Left lung (tissue), 10 donors: ENCODE measurements around the gene CAPN11. TPM values are rescaled to one million over a fixed set of nuclear protein-coding genes. Genes with fewer than 3 reads are reported as not detected.
A peak's percentile ranks its signal among the peaks of the same experiment; 100 is the strongest.

ENCODE experiments used
- ATAC-seq: fragments of 200-7000 bp; cut with Tn5 transposase; one replicate; pipeline ENCODE4 v1.9.1; 2020; ENCODE audit warnings: moderate library complexity
- DNase-seq, 4 donors: peaks; one replicate each; pipeline ENCODE4 v3.0.0-alpha.2; 2013 to 2020
- H3K27ac ChIP-seq, 2 donors: fragments of 200-600 bp; sonication (generic) in 1 of 2; one replicate each; pipeline versions ENCODE4 v1.5.0 to v1.8.0; 2020 to 2021
- H3K27me3 ChIP-seq, 2 donors: fragments of 200-600 bp; sonication (generic) in 1 of 2; one replicate each; pipeline versions ENCODE4 v1.5.0 to v1.8.0; 2020 to 2021
- H3K36me3 ChIP-seq, 2 donors: fragments of 200-600 bp; sonication (generic) in 1 of 2; one replicate each; pipeline versions ENCODE4 v1.5.0 to v1.8.0; 2020 to 2021
- H3K4me1 ChIP-seq, 2 donors: fragments of 200-600 bp; one replicate each; pipeline ENCODE4 v1.8.0; 2021
- H3K4me3 ChIP-seq, 2 donors: fragments of 200-600 bp; sonication (generic) in 1 of 2; one replicate each; pipeline versions ENCODE4 v1.5.0 to v1.8.0; 2020 to 2021; ENCODE audit warnings: mild to moderate bottlenecking in 1 of 2
- H3K9me3 ChIP-seq, 2 donors: fragments of 200-600 bp; sonication (generic) in 1 of 2; one replicate each; pipeline versions ENCODE4 v1.5.0 to v1.8.0; 2020 to 2021
- CTCF ChIP-seq, 2 donors: fragments of 200-600 bp; sonication (generic) in 1 of 2; IDR thresholded peaks; one replicate each; pipeline versions ENCODE4 v1.5.0 to v1.8.0; 2021; ENCODE audit warnings: antibody characterized with exemption in 2 of 2
- intact Hi-C, 2 donors: fragments of 100-400 bp; cut with DNase I; formaldehyde crosslinking; loops; one replicate each; pipeline versions ENCODE4 v1.11.2 to v1.14.2; 2022
- polyA plus RNA-seq, 6 donors: library from polyadenylated mRNA; unstranded; fragments of 120-200 nt; gene quantifications; one replicate each; pipeline ENCODE4 v1.2.1, GENCODE V29; 2013; ENCODE audit not compliant: insufficient read length in 6 of 6
- total RNA-seq, 2 donors: library from RNA; stranded (reverse); fragmentation: NEBNext Ultra II Directional; extraction: Animal tissue kit (Norgen Biotek cat#: 25700); gene quantifications; one replicate each; pipeline ENCODE4 v1.2.1, GENCODE V29; 2021
- donor health status: DM: no; HTN: yes; CAD: no.
- donor health status: DM: no; HTN: no; CAD: no.

CAPN11 gene
- total and polyA plus RNA-seq, 8 donors = 0.10 to 0.29 (median 0.23) TPM; not detected in 1

- Histone ChIP-seq H3K36me3 (peaks cover 0 to 92% of the 10 kb centered on the region in 2 donors), H3K27ac (peak overlapping the region in 1 of 2 donors; percentile 39)
- peak; percentile 39 for ATAC-seq
Measured at GRCh38 chr6:44111434-44112417, 46.9 kb upstream of the CAPN11 start.

GRCh38 chr6:44113414-44113813 lies 45.2 kb upstream of the CAPN11 start:
- peaks cover 6 to 15% of the 10 kb centered on the region in 2 donors for H3K4me1 ChIP-seq
- no peaks in the 10 kb centered on the region for H3K27me3 ChIP-seq
- peaks cover 0 to 77% of the 10 kb centered on the region in 2 donors for H3K36me3 ChIP-seq
- no peak for TF ChIP-seq CTCF (IDR thresholded peaks at IDR 0.05)
- H3K27ac ChIP-seq = no peak overlapping the region
- intact Hi-C loops = no loop called here
- DNase-seq (no peak), ATAC-seq (no peak)
- no peak overlapping the region for H3K4me3 ChIP-seq
- no peaks in the 10 kb centered on the region for H3K9me3 ChIP-seq

More at GRCh38 chr6:44111434-44112417, 46.9 kb upstream of the CAPN11 start:
- peaks cover 6 to 8% of the 10 kb centered on the region in 2 donors for H3K4me1 ChIP-seq
- no peak for DNase-seq
- no peaks in the 10 kb centered on the region for H3K27me3 ChIP-seq
- intact Hi-C loops = no loop called here
- H3K9me3 ChIP-seq = no peaks in the 10 kb centered on the region
- no peak for TF ChIP-seq CTCF (IDR thresholded peaks at IDR 0.05)
- no peak overlapping the region for H3K4me3 ChIP-seq

- no peak for TF ChIP-seq CTCF (IDR thresholded peaks at IDR 0.05)
- Histone ChIP-seq H3K27ac (peak overlapping the region; percentile 38 to 81), H3K4me3 (no peak overlapping the region), H3K36me3 (peaks cover 0 to 54% of the 10 kb centered on the region in 2 donors), H3K4me1 (peaks cover 24 to 29% of the 10 kb centered on the region in 2 donors), H3K9me3 (no peaks in the 10 kb centered on the region), H3K27me3 (no peaks in the 10 kb centered on the region)
- intact Hi-C loops = no loop called here
- ATAC-seq (no peak), DNase-seq (no peak)
Measured at GRCh38 chr6:44115866-44116265, 42.8 kb upstream of the CAPN11 start.

GRCh38 chr6:44116641-44117382 lies 41.8 kb upstream of the CAPN11 start:
- no peak for TF ChIP-seq CTCF (IDR thresholded peaks at IDR 0.05)
- no peaks in the 10 kb centered on the region for H3K9me3 ChIP-seq
- no peaks in the 10 kb centered on the region for H3K27me3 ChIP-seq
- no peak overlapping the region for H3K4me3 ChIP-seq
- intact Hi-C loops = no loop called here
- H3K4me1 ChIP-seq = peaks cover 25 to 39% of the 10 kb centered on the region in 2 donors
- no peak for DNase-seq
- H3K27ac ChIP-seq = peak overlapping the region; percentile 38 to 81
- H3K36me3 ChIP-seq = peaks cover 0 to 44% of the 10 kb centered on the region in 2 donors
- no peak for ATAC-seq
